ENCODE measurements around the gene KRT2. TPM values are rescaled to one million over a fixed set of nuclear protein-coding genes. Genes with fewer than 3 reads are reported as not detected.

Gene KRT2
- total RNA-seq, 1 donor from 2014 or later: not detected

DNA sequence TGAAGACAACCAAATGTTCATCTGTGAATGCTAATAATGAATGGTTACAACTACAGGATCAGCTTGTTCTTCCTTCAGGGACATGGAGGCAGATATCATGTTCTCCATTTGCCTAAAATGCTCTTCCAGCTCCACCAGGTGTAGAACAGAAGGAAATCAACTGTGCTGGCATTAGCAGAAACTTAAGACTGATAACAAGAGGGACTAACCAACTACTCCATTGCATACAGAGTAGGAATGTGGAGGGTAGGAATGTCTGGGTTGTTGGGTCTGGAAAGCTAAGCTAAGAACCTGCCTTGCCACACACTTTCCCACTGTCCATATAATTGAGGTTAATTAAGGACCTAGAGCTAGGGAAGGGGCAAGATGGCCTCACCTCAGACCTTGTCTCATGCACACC is 11.4 kb upstream of the KRT2 start:
- no peaks in the 10 kb centered on the region for H3K9me3 Mint-ChIP-seq
- no peaks in the 10 kb centered on the region for H3K4me1 Mint-ChIP-seq
- no peak overlapping the region for H3K27ac Mint-ChIP-seq
- peaks cover 75% of the 10 kb centered on the region for H3K27me3 Mint-ChIP-seq (ENCODE audit: low read depth)
- DNase-seq (ENCODE audit: low spot score in 2 of 2, unreplicated experiment in 2 of 2): no peak
- no peak overlapping the region for H3K4me3 Mint-ChIP-seq
- TF ChIP-seq, protein P1, sequence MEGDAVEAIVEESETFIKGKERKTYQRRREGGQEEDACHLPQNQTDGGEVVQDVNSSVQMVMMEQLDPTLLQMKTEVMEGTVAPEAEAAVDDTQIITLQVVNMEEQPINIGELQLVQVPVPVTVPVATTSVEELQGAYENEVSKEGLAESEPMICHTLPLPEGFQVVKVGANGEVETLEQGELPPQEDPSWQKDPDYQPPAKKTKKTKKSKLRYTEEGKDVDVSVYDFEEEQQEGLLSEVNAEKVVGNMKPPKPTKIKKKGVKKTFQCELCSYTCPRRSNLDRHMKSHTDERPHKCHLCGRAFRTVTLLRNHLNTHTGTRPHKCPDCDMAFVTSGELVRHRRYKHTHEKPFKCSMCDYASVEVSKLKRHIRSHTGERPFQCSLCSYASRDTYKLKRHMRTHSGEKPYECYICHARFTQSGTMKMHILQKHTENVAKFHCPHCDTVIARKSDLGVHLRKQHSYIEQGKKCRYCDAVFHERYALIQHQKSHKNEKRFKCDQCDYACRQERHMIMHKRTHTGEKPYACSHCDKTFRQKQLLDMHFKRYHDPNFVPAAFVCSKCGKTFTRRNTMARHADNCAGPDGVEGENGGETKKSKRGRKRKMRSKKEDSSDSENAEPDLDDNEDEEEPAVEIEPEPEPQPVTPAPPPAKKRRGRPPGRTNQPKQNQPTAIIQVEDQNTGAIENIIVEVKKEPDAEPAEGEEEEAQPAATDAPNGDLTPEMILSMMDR (IDR thresholded peaks at IDR 0.05; ENCODE audit: unreplicated experiment): no peak
- no peaks in the 10 kb centered on the region for H3K36me3 Mint-ChIP-seq

- Mint-ChIP-seq H3K36me3 (no peaks in the 10 kb centered on the region), H3K27ac (no peak overlapping the region), H3K27me3 (ENCODE audit: low read depth) (peaks cover 75% of the 10 kb centered on the region), H3K4me3 (no peak overlapping the region), H3K4me1 (no peaks in the 10 kb centered on the region), H3K9me3 (no peaks in the 10 kb centered on the region)
- no peak for DNase-seq (ENCODE audit: low spot score in 2 of 2, unreplicated experiment in 2 of 2)
- TF ChIP-seq, protein P1 (IDR thresholded peaks at IDR 0.05; ENCODE audit: unreplicated experiment): no peak
Observed at GRCh38 chr12:52662918-52663229, 10.9 kb upstream of the KRT2 start.

DNA sequence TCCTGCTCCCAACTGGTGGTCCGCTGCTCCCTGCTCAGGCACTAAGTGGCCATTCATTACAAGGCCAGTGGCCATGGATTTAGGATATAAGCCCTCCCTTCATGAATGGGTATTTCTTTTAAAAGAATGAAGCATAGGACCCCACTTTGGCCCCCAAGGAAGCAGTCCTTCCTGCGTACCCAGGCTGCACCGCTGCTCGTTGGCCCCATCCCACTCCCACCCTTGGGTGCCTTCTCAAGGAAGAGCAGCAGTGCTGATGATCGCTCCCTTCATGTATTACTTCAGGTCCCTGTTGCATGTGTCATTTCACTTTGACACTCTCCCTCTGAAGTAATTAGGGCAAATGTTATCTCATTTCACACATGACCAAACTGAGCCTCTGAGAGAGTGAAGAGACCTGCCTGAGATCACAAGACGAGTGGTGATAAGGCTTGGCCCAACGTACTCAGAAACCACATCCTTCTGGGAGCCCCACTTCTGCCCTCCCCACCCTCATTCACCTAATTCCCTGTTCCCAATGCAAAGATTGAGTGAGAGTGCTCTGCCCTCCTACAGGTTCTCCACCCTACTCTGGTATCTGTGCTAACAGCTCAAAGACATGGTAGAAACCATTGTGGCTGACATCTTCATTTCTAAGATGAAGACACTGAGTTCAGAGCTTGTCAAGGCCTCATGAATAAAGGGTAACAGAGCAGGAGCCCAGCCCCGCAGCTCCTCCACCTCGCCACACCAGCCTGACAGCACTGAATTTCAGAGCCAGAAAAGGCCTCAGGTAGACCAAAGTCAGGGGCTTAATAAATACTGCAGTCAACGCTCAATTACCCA is 10.3 kb upstream of the KRT2 start:
- TF ChIP-seq, protein P1 (IDR thresholded peaks at IDR 0.05; ENCODE audit: unreplicated experiment): no peak

DNA sequence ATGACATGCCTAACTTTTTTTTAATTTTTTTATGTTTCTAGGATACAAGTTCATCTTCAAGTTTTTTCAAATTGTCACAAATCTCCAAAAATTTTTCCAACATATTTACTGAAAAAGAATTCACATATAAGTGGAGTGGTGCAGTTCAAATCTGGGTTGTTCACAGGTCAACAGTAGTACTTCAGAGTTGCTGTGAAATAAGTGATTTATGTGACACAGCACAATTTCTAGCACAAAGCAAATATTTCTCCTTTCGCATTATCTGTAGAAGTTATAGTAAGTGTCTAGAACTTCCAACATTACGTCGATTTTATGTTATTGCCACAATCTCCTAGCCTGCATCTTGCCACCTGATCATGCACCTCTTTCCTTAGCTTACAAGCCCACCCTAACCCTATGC is 9.7 kb upstream of the KRT2 start:
- H3K27ac Mint-ChIP-seq: no peak overlapping the region
- peaks cover 78% of the 10 kb centered on the region for H3K27me3 Mint-ChIP-seq (ENCODE audit: low read depth)
- H3K9me3 Mint-ChIP-seq: no peaks in the 10 kb centered on the region
- TF ChIP-seq, protein P1 (IDR thresholded peaks at IDR 0.05; ENCODE audit: unreplicated experiment): no peak
- H3K36me3 Mint-ChIP-seq: no peaks in the 10 kb centered on the region
- no peaks in the 10 kb centered on the region for H3K4me1 Mint-ChIP-seq
- H3K4me3 Mint-ChIP-seq: no peak overlapping the region
- DNase-seq (ENCODE audit: low spot score in 2 of 2, unreplicated experiment in 2 of 2): no peak

More for the DNA sequence above, 10.3 kb upstream of the KRT2 start:
- Mint-ChIP-seq H3K4me1 (no peaks in the 10 kb centered on the region), H3K4me3 (no peak overlapping the region), H3K27ac (no peak overlapping the region), H3K27me3 (ENCODE audit: low read depth) (peaks cover 76% of the 10 kb centered on the region), H3K9me3 (no peaks in the 10 kb centered on the region), H3K36me3 (no peaks in the 10 kb centered on the region)
- no peak for DNase-seq (ENCODE audit: low spot score in 2 of 2, unreplicated experiment in 2 of 2)

DNA sequence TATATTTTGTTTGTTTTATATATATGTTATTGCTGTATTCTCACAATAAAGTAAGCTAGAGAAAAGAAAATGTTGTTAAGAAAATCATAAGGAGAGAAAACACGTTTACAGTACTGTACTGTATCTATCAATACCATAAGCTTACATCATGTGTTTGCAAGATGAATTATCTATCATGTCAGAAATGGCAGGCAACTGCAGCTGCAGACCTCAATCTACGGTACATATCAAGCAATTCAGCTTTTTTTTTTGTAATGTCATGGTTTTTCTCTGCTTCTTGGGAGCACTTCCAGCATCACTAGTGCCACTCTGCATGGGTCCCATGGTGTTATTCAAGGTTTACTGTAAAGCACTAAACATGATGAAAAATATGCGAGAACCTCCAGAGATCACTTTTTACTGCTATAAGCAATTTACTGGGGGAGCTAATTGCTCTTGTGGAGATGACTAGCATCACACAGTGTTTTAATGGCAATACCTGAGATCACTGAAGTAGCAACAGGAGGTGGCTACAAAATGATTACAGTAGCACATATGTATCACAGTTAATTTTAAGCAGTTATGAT is 9.0 kb upstream of the KRT2 start:
- Mint-ChIP-seq H3K4me3 (no peak overlapping the region), H3K9me3 (no peaks in the 10 kb centered on the region), H3K27ac (no peak overlapping the region), H3K36me3 (no peaks in the 10 kb centered on the region), H3K4me1 (no peaks in the 10 kb centered on the region), H3K27me3 (ENCODE audit: low read depth) (peaks cover 76% of the 10 kb centered on the region)
- no peak for DNase-seq (ENCODE audit: low spot score in 2 of 2, unreplicated experiment in 2 of 2)
- TF ChIP-seq, protein P1 (IDR thresholded peaks at IDR 0.05; ENCODE audit: unreplicated experiment): no peak
